Skin epidermis (tissue), 12 donors: ENCODE measurements around the gene HDLBP.

Source experiments
- H3K27ac ChIP-seq, 21 experiments: fragments of 200-600 bp; sonication (generic) in 11 of 21; one replicate each; pipeline ENCODE4 v1.5.0; 2020; ENCODE audit warnings: mild to moderate bottlenecking in 3 of 21, inconsistent platforms in 2 of 21, moderate library complexity in 2 of 21
- H3K4me3 ChIP-seq, 7 experiments: fragments of 200-600 bp; sonication (generic) in 2 of 7; one replicate each; pipeline ENCODE4 v1.5.0; 2020; ENCODE audit warnings: inconsistent platforms in 2 of 7, mild to moderate bottlenecking in 2 of 7, moderate library complexity in 1 of 7

HDLBP gene, protein sequence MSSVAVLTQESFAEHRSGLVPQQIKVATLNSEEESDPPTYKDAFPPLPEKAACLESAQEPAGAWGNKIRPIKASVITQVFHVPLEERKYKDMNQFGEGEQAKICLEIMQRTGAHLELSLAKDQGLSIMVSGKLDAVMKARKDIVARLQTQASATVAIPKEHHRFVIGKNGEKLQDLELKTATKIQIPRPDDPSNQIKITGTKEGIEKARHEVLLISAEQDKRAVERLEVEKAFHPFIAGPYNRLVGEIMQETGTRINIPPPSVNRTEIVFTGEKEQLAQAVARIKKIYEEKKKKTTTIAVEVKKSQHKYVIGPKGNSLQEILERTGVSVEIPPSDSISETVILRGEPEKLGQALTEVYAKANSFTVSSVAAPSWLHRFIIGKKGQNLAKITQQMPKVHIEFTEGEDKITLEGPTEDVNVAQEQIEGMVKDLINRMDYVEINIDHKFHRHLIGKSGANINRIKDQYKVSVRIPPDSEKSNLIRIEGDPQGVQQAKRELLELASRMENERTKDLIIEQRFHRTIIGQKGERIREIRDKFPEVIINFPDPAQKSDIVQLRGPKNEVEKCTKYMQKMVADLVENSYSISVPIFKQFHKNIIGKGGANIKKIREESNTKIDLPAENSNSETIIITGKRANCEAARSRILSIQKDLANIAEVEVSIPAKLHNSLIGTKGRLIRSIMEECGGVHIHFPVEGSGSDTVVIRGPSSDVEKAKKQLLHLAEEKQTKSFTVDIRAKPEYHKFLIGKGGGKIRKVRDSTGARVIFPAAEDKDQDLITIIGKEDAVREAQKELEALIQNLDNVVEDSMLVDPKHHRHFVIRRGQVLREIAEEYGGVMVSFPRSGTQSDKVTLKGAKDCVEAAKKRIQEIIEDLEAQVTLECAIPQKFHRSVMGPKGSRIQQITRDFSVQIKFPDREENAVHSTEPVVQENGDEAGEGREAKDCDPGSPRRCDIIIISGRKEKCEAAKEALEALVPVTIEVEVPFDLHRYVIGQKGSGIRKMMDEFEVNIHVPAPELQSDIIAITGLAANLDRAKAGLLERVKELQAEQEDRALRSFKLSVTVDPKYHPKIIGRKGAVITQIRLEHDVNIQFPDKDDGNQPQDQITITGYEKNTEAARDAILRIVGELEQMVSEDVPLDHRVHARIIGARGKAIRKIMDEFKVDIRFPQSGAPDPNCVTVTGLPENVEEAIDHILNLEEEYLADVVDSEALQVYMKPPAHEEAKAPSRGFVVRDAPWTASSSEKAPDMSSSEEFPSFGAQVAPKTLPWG (N-terminal part only)

DNA sequence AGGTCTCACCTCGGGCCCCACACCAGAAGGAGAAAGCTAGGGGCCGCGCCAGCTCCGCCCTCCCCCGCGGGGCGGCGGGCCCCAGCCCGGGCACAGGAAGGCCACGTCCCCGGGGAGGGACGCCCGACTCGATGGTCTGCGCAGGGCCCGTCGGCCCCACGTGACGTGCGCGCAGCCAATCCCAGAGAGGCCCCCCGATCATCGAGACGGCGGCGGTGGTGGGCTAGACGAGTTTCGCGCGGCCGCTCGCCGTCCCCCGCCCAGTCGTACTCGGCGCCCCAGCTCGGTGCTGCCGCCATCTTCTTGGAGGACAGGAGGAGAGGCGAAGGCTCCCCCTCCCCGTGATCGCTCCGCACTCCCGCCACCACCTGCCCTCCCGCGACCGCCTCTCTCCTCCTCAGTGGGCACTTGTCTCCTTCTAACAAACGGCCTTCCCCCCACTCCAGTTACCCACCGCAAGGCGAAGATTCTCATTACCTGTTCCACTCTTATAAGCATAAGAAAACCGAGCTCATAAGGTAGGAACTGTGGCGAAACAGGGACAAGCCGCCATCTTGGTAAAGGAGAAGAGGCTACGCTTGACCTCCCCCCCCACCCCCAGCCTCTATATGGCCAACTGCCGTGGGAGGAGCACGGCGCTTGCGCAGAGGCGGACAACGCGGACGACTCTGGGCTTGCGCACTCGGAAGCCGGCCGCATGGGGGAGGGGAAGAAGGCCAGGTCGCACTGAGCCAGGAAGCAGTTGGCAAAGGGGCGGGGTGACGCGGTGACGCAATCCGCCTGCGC lies at the start of gene HDLBP:
HDLBP (minus strand) TSS at position 580 of the 786 bp plus-strand sequence. CDS start 48,803 bp downstream, outside the sequence.
- H3K4me3 ChIP-seq, result peak within 1 kb of the TSS; percentile 65 to 96 (median 75)
- peak within 1 kb of the TSS; percentile 92 to 99 (median 98) for H3K27ac ChIP-seq

DNA sequence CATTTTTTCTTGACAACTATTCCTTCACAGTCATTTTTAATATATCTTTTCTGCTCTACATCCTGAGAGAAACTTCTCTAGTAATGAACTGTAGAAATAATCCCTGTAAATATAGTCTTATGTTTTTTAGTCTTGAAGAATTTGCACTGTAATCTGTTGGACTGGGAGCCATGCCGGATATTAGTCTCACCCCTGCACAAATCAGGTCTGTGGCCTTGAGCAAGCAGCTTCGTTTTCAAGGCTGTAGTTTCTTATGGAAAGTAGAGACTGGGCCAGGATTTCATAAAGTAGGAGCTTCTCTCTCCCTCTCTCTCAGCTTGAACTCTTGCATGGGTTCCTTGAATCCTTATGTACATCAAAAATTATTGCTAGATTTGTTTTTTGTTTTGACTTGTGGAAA lies 49.3 kb upstream of the HDLBP start:
- no peak overlapping the region for H3K4me3 ChIP-seq
- H3K27ac ChIP-seq, result no peak overlapping the region

DNA sequence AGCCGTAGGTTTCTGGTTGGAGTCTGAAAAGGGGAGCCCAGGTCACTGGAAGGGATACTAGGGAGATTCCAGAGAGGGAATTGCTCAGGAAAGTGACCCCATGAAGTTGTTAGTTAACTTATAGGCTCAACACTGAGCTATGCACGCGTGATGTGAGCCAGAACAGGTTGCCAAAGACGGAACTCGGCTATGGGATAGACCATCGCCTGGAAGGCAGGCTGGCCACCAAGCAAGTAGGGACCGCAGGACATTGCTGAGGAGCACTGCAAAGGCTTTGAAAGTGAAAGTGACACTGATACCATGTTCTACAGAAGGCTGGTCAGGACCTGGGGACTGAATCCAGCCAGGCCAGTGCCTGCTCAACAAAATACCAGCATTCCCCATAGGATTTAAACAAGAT lies 48.0 kb upstream of the HDLBP start:
- Histone ChIP-seq H3K4me3 (no peak overlapping the region), H3K27ac (peak overlapping the region in 2 of 21 experiments; percentile 9 to 30)

DNA sequence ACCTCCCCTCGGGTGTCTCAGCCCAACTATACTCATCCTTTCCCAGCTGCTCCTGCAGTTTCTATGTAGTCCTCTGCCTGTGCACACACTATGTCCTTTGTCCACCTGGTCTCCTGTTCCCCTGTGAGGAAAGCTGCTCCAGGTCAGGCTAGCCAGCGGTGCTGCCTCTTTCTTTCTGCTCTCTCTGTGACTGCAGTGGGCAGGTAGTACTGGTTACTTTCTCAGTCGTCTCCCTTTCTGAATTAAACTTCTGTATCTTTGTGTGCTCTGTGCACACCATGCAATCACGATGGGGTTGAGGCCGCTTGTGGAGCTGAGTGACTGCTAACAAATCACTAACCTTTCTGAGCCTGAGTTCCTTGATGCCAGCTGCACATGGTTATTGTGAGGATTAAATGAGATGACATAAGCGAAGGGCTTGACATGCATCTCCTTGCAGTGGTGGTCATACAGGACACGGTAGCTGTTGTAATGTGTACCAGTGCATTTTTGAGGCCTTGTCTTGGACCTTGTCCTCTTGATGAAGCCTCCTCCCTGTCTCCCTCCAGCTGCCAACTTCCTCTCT lies 44.1 kb upstream of the HDLBP start:
- no peak overlapping the region for H3K4me3 ChIP-seq
- H3K27ac ChIP-seq, result no peak overlapping the region

DNA sequence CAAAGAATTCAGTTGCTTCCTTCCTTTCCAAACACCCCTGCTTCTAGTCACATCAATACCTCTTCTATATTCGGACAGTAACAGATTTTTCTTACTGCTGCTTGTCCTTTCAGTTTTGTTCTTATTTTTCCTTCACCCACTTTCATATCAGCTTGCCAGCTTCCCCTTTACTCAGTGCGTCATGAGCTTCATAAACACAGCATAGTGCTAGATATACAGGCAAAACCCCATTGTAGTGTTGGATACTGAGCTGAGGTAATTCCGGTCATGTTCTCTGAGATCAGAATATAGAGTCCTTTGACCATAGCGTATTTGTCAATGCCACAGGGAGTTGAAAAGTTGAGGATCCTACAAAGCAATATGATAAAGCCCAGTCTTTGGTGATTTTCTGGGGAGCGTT lies 43.0 kb upstream of the HDLBP start:
- H3K4me3 ChIP-seq, result peak overlapping the region in 1 of 7 experiments; percentile 3
- H3K27ac ChIP-seq, result peak overlapping the region in 1 of 21 experiments; percentile 39

DNA sequence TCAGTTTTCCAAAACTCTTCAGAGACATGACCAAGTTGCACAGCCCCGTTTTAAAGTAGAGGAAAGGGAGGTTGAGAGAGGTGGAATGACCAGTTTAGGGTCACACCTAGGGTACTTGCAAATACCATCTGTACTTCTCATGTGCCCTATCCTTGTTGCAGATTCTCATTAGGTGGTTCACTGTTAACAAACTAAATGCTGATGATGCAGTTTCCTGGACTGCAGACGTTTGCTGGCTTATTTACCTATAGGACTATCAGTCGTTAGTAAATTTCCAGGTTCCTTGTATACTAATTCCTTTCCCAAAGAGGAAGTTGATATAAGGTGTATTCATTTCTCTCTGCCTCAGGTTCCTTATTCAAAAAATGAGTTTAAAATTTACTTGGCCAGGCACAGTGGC lies 42.1 kb upstream of the HDLBP start:
- peak overlapping the region in 1 of 7 experiments; percentile 82 for H3K4me3 ChIP-seq
- H3K27ac ChIP-seq, result peak overlapping the region in 5 of 21 experiments; percentile 7 to 93 (median 34)

DNA sequence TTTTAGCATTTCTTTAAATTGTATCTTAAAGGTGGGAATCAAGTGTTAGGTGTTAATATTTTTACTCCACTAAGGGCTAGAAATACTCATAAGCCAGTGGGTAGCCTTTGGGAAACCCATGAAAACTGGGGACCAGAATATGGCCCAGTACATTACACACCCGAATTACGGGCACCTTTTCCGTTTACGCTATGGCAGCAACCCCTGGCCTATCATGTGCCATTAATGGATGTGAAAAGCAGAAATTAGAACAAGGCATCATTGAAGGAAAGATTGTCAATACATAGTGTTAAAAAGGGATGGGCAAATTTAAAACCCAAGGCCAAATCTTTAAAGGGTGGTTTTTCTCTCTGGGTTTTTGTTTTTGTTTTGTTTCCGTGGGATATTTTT lies 41.4 kb upstream of the HDLBP start:
- peak overlapping the region in 20 of 21 experiments; percentile 75 to 98 (median 91) for H3K27ac ChIP-seq
- H3K4me3 ChIP-seq, result peak overlapping the region; percentile 69 to 95 (median 89)

DNA sequence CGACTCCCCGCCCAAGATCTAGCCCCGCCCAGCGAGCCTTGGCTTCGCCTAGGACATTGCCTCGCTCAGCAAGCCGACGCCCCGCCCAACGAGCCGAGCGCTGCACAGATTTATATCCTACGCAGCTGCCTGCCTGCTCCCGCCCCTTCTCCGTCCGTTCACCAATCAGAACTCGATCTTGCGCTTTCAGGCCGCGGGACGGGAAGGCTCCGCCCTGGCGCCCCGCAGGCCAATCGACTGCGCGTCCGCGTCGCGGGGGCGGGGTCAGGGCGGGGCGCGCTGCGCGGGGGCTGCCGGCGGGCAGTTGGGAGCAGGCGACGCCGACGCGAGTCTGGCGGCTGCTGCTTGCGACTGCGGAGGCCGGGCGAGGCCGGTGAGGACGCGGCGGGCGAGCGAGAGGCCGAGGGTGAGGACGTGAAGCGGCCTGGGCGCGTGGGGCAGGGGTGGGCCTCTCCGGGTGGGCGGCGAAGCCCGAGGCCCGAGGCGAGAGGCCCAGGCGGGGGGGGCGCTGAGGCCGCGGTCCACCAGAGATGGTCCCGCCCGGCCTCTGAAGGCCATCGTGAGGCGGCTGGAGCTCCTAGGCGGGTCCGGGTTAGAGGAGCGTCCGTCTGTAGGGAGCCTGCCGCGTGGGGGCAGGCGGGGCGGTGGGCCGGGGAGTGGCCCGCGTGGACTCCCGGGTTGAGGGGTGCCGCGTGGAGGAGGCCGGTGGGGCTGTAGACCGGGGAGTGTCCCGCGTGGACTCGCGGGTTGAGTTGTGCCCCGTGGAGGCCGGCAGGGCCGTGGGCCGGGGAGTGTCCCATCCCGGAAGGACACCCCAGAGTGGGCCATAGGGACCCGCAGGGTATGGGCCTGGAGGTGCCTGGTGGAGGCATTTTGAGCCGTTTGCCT lies 40.8 kb upstream of the HDLBP start, which contains the start of gene FARP2:
FARP2 (plus strand) TSS at position 303 of the 888 bp plus-strand sequence. CDS start 16,823 bp downstream, outside the sequence.
- Histone ChIP-seq H3K27ac (peak within 1 kb of the TSS; percentile 75 to 98 (median 91)), H3K4me3 (peak within 1 kb of the TSS; percentile 69 to 95 (median 89))

DNA sequence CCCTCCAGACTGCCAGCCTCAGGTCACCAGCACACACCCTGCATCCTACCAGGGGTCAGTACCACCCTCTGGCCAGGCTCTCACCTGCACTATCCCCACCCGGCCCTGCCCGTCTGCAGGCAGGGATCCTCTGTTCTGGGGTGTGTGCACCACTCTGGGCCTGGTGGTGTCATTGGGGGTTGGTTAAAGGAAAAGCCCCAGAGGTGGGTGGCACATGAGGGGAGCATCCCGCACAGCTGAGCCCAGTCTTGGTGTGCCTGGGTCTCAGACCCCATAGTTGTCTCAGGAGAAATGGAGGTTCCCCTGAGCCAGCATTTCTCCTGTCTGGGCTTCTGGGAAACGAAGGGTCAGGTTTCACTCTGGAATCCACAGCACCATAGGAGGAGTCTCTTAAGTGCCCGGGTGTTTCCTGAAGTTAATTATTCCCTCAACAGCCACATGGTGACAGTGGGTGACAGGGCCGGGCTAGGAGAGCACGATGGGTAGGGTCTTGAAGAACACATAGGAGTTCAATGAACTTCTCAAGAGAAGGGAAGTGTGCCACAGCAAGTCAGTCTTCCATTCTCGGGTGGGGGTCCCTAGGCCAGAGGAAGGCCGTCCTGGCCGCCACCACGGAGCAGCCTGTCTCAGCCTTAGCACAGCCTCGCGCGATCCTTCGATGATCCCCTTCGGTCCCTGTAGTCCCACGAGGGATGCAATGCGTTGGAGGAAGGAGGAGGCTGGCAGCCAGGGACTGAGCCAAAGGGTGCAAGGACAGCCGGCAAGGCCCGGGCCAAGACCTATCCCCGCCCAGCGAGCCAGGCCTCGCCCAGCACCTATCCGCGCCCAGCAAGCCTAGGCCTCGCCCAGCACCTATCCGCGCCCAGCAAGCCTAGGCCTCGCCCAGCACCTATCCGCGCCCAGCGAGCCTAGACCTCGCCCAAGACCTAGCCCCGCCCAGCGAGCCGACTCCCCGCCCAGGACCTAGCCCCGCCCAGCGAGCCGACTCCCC lies 39.5 kb upstream of the HDLBP start:
- H3K27ac ChIP-seq, result peak overlapping the region in 16 of 21 experiments; percentile 19 to 74 (median 48)
- H3K4me3 ChIP-seq, result peak overlapping the region in 2 of 7 experiments; percentile 4 to 17

DNA sequence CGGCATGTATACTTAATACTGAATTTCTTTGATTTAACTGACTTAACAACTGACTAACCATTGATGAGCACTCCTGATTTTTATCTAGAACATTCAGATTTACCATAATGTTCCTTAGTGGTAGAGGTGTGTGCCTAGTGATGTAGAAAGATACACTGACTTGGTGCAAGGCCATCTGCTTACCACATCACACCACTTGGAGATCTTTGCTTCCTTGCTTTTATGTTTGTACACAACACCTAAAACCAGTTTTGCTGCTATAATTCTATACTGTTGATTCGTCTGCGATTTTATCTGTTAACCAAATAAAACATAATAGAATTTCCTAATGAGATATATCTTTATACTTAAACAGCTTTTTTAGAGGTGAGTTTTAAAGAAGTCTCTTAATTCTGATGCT lies 36.8 kb upstream of the HDLBP start:
- Histone ChIP-seq H3K4me3 (no peak overlapping the region), H3K27ac (peak overlapping the region in 2 of 21 experiments; percentile 24 to 25)

DNA sequence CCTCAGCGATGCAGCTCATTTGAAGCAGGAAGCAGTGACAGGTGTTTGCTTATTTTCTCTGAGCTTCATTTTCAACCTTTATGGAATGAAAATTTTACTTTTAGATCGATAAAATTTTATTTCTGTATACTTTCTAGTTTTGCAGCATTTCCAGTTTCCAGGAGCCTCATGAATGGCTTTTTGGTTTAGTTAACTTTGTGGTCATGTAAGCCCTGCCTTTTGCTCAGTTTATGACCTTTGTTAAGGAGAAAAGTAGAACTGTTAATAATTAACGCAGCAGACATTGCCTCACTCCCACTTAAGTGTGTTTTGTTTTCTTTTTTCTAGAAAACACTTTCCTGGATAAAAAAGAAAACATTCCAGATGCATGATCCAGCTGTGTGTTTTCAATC lies 36.2 kb upstream of the HDLBP start:
- Histone ChIP-seq H3K27ac (no peak overlapping the region), H3K4me3 (no peak overlapping the region)

DNA sequence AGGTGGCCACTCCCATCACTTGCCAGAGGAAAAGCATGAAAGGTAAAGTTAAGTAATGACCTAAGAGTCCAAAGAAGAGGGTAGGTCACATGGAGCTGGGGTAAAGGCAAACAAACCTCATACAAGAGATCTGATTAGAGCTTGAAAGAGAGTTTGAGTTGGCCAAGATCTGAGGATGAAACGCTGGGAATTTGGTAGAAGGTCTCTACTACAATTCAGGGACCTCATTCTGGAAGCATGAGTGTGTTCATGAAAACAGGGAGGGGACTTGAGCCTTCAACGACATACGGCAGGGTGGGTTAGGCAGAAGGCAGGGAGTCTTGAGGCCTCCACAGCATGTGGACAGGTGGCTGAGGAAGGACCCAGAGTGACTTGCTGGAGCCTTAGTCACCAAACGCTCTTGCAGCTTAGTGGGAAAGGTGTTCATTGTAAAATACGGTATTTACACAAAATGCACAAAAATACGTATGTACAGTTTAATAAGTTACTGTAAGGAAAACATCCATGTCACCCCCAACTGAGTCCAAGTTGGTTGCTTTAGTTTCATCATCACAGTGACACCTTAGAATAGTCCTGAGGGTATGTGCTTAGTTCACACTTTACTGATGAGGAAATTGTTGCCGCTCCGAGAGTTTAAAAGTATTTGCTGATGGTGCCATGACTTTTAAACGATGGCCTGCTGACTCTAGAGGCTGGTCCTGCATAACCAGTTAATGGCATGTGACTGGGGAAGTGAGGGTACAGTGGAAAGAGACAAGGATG lies 35.6 kb upstream of the HDLBP start:
- Histone ChIP-seq H3K27ac (no peak overlapping the region), H3K4me3 (no peak overlapping the region)

DNA sequence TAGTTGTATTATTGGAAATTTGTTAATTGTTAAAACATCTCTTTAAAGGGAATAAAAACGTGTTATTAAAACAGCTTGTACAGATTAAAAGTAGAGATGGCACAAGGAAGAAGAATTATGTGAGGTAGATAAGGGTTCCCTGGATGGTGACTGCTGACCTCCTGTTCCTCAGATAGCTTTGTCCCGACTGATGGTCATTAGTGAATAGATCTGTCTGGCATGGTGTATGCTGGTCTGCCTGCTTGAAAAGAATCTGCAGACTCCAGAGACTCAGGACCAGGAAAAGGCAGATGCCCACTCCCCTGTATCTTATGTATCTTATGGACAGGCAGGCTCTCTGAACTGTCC lies 35.0 kb upstream of the HDLBP start:
- no peak overlapping the region for H3K27ac ChIP-seq

DNA sequence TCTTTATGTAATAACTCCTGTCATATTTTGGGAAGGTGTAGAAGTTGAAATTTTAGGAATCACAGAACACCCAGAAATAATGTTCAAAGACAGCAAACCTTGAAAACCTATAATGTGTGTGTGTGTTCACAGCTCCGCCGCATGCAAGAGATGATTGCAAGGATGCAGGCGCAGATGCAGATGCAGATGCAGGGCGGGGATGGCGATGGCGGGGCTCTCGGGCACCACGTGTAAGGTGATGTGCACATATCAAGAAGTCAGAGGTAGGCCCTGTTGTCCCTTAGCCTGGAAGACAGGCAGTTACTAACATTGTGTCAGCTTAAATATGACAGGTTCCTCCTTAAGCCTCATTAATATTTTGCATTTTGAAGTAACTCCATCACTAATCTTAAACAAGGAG lies 34.5 kb upstream of the HDLBP start:
- Histone ChIP-seq H3K4me3 (no peak overlapping the region), H3K27ac (no peak overlapping the region)

More for the DNA sequence above, 35.0 kb upstream of the HDLBP start:
- no peak overlapping the region for H3K4me3 ChIP-seq

DNA sequence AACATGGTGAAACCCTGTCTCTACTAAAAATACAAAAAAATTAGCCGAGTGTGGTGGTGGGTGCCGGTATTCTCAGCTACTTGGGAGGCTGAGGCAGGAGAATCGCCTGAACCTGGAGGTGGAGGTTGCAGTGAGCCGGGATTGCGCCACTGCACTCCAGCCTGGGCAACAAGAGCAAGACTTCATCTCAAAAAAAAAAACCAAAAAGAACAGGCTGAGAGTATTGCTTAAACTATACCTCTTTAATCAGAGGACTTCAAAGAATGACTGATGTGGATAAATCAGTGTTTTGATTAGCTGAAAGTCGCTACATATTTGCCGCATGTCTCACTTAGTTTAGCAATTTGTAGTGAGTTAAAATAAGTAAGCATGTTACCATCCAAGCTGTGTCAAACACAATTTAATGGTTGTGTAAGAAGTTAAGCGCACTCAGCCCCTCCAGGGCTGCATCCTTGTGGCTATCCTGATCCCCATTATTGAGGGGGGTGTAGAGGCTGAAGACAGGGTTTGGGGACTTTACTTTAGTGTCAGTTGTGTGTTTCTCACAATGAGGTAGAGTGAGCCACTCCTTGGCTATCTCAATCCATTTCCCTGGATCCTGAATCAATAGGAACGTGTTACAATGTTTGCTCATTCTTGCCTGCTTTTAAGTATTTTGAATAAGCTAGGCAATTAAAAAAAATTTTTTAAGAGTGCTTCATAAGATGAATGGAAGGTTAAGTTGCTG lies 29.6 kb upstream of the HDLBP start:
- Histone ChIP-seq H3K27ac (no peak overlapping the region), H3K4me3 (no peak overlapping the region)
